Mucosa of rectum (tissue), 2 donors: ENCODE results near the gene POGLUT3.

Source experiments
- H3K27ac ChIP-seq, 2 donors: one replicate each; pipeline ENCODE4 v1.7.0; 2013; ENCODE audit warnings: inconsistent platforms in 2 of 2, low read depth in 2 of 2, low read length in 2 of 2
- H3K27me3 ChIP-seq, 2 donors: one replicate each; pipeline ENCODE4 v1.7.0; 2013; ENCODE audit warnings: low read length in 2 of 2; ENCODE audit not compliant: control insufficient read depth in 2 of 2, insufficient read depth in 2 of 2
- H3K36me3 ChIP-seq, 2 donors: one replicate each; pipeline ENCODE4 v1.7.0; 2013; ENCODE audit warnings: low read length in 2 of 2; ENCODE audit not compliant: control insufficient read depth in 2 of 2, insufficient read depth in 2 of 2
- H3K4me1 ChIP-seq, 2 donors: one replicate each; pipeline ENCODE4 v1.7.0; 2013; ENCODE audit warnings: low read length in 2 of 2, mild to moderate bottlenecking in 1 of 2; ENCODE audit not compliant: control insufficient read depth in 2 of 2, insufficient read depth in 2 of 2
- H3K4me3 ChIP-seq, 2 donors: one replicate each; pipeline ENCODE4 v1.7.0; 2013; ENCODE audit warnings: low read length in 2 of 2
- H3K9ac ChIP-seq, 2 donors: one replicate each; pipeline ENCODE4 v1.7.0; 2013; ENCODE audit warnings: low read length in 2 of 2, low read depth in 1 of 2, mild to moderate bottlenecking in 1 of 2
- H3K9me3 ChIP-seq, 2 donors: one replicate each; pipeline ENCODE4 v1.7.0; 2013; ENCODE audit warnings: low read length in 2 of 2; ENCODE audit not compliant: control insufficient read depth in 2 of 2
- donor health status: healthy.
- donor health status: Normal muscosa, but diverticular disease.

Gene POGLUT3

GRCh38 chr11:108486331-108486730, 11.9 kb downstream of the POGLUT3 start:
- Histone ChIP-seq H3K9ac (no peak overlapping the region), H3K9me3 (no peaks in the 10 kb centered on the region), H3K36me3 (peaks cover 0 to 28% of the 10 kb centered on the region in 2 donors), H3K4me1 (no peaks in the 10 kb centered on the region), H3K27ac (no peak overlapping the region), H3K4me3 (no peak overlapping the region), H3K27me3 (no peaks in the 10 kb centered on the region)

GRCh38 chr11:108483163-108483562, 15.0 kb downstream of the POGLUT3 start:
- Histone ChIP-seq H3K36me3 (peaks cover 3 to 26% of the 10 kb centered on the region in 2 donors), H3K27ac (no peak overlapping the region), H3K4me3 (no peak overlapping the region), H3K9ac (no peak overlapping the region), H3K27me3 (no peaks in the 10 kb centered on the region), H3K4me1 (no peaks in the 10 kb centered on the region), H3K9me3 (no peaks in the 10 kb centered on the region)

GRCh38 chr11:108474664-108475463, 23.3 kb downstream of the POGLUT3 start:
- Histone ChIP-seq H3K27ac (no peak overlapping the region), H3K4me3 (no peak overlapping the region)

GRCh38 chr11:108472681-108473080, 25.5 kb downstream of the POGLUT3 start:
- Histone ChIP-seq H3K4me1 (no peaks in the 10 kb centered on the region), H3K27ac (no peak overlapping the region), H3K4me3 (no peak overlapping the region), H3K27me3 (no peaks in the 10 kb centered on the region), H3K9ac (no peak overlapping the region), H3K9me3 (no peaks in the 10 kb centered on the region), H3K36me3 (peaks cover 5 to 12% of the 10 kb centered on the region in 2 donors)

More at GRCh38 chr11:108474664-108475463, 23.3 kb downstream of the POGLUT3 start:
- Histone ChIP-seq H3K9ac (no peak overlapping the region), H3K4me1 (no peaks in the 10 kb centered on the region), H3K27me3 (no peaks in the 10 kb centered on the region), H3K9me3 (no peaks in the 10 kb centered on the region), H3K36me3 (peaks cover 9 to 17% of the 10 kb centered on the region in 2 donors)

GRCh38 chr11:108468478-108468864, 29.7 kb downstream of the POGLUT3 start:
- no peak overlapping the region for H3K27ac ChIP-seq
- no peak overlapping the region for H3K4me3 ChIP-seq
- H3K9me3 ChIP-seq = no peaks in the 10 kb centered on the region
- H3K27me3 ChIP-seq = no peaks in the 10 kb centered on the region
- H3K36me3 ChIP-seq = no peaks in the 10 kb centered on the region
- H3K9ac ChIP-seq = no peak overlapping the region
- no peaks in the 10 kb centered on the region for H3K4me1 ChIP-seq

GRCh38 chr11:108467091-108467823, 30.9 kb downstream of the POGLUT3 start, which contains the start of gene C11orf65:
Gene C11orf65, minus strand, starts transcription at chr11:108467529. Its CDS starts 5,970 bp downstream, at chr11:108461559.
- H3K27me3 ChIP-seq = no peaks in the 10 kb centered on the region
- H3K4me3 ChIP-seq = peak within 1 kb of the TSS; percentile 76 to 87
- H3K9me3 ChIP-seq = no peaks in the 10 kb centered on the region
- peak within 1 kb of the TSS; percentile 97 for H3K27ac ChIP-seq
- peak within 1 kb of the TSS; percentile 89 to 95 for H3K9ac ChIP-seq
- no peaks in the 10 kb centered on the region for H3K4me1 ChIP-seq
- H3K36me3 ChIP-seq = no peaks in the 10 kb centered on the region

- Histone ChIP-seq H3K27me3 (no peaks in the 10 kb centered on the region), H3K4me3 (peak overlapping the region; percentile 76 to 87), H3K9me3 (no peaks in the 10 kb centered on the region), H3K9ac (peak overlapping the region; percentile 89 to 95), H3K36me3 (no peaks in the 10 kb centered on the region), H3K4me1 (no peaks in the 10 kb centered on the region), H3K27ac (peak overlapping the region; percentile 97)
These were observed 31.8 kb downstream of the POGLUT3 start for GRCh38 chr11:108466405-108466804.

- Histone ChIP-seq H3K27ac (no peak overlapping the region), H3K27me3 (no peaks in the 10 kb centered on the region), H3K4me1 (no peaks in the 10 kb centered on the region), H3K9me3 (no peaks in the 10 kb centered on the region), H3K4me3 (no peak overlapping the region), H3K36me3 (no peaks in the 10 kb centered on the region), H3K9ac (no peak overlapping the region)
These were observed 44.9 kb downstream of the POGLUT3 start for GRCh38 chr11:108453207-108453835.
